Vagina (tissue), 2 donors: ENCODE measurements around the gene THTPA. TPM values are rescaled to one million over a fixed set of nuclear protein-coding genes. Genes with fewer than 3 reads are reported as not detected.

Experiments
- DNase-seq, 2 donors: peaks; one replicate each; pipeline ENCODE4 v3.0.0-alpha.2; 2017; ENCODE audit errors: extremely low spot score in 2 of 2
- H3K27ac ChIP-seq: fragments of 200-600 bp; sonication (generic); one replicate; pipeline ENCODE4 v1.5.1; 2019
- H3K27me3 ChIP-seq: fragments of 200-600 bp; sonication (generic); one replicate; pipeline ENCODE4 v1.5.1; 2019
- H3K36me3 ChIP-seq, 2 donors: fragments of 200-600 bp; sonication (generic); one replicate each; pipeline ENCODE4 v1.5.1; 2017 to 2019
- H3K4me1 ChIP-seq: fragments of 200-600 bp; sonication (generic); one replicate; pipeline ENCODE4 v1.5.1; 2019
- H3K4me3 ChIP-seq, 2 donors: fragments of 200-600 bp; sonication (generic); 1 replicate in 1 of 2; 2 replicates in 1 of 2; pipeline ENCODE4 v1.5.1; 2016 to 2019
- H3K9me3 ChIP-seq: fragments of 200-600 bp; sonication (generic); one replicate; pipeline ENCODE4 v1.5.1; 2019
- CTCF ChIP-seq, 3 experiments: fragments of 450-650 bp in 2 of 3; fragments of 200-600 bp in 1 of 3; sonication (generic) in 1 of 3; IDR thresholded peaks; one replicate each; pipeline ENCODE4 v1.5.1; 2017 to 2019; ENCODE audit warnings: antibody characterized with exemption in 3 of 3, mild to moderate bottlenecking in 2 of 3, moderate library complexity in 2 of 3
- POLR2A ChIP-seq, 2 donors: fragments of 450-650 bp; IDR thresholded peaks; one replicate each; pipeline ENCODE4 v1.6.1; 2017; ENCODE audit warnings: antibody characterized with exemption in 2 of 2, mild to moderate bottlenecking in 2 of 2, moderate library complexity in 2 of 2
- POLR2AphosphoS5 ChIP-seq, 2 donors: sonication (generic); formaldehyde crosslinking; IDR thresholded peaks; one replicate each; pipeline ENCODE4 v1.9.0; 2017; ENCODE audit warnings: antibody characterized with exemption in 2 of 2, mild to moderate bottlenecking in 2 of 2, low read depth in 1 of 2; ENCODE audit not compliant: insufficient read depth in 1 of 2
- intact Hi-C: fragments of 100-400 bp; cut with DNase I; formaldehyde crosslinking; loops from one replicate; pipeline ENCODE4 v1.15.1; 2023
- total RNA-seq: library from RNA; depleted of rRNA; stranded (reverse); fragments of >200 nt; gene quantifications from one replicate; pipeline ENCODE4 v1.2.3, GENCODE V29; 2016

The THTPA gene
- total RNA-seq, 1 donor from 2014 or later, result 15.0 TPM

GRCh38 chr14:23525611-23526010 is 30.5 kb upstream of the THTPA start:
- TF ChIP-seq CTCF (IDR thresholded peaks at IDR 0.05) (no peak), POLR2A (IDR thresholded peaks at IDR 0.05) (no peak), POLR2AphosphoS5 (IDR thresholded peaks at IDR 0.05; ENCODE audit: insufficient read depth in 1 of 2, low read depth in 1 of 2) (no peak)
- Histone ChIP-seq H3K9me3 (no peaks in the 10 kb centered on the region), H3K36me3 (no peaks in the 10 kb centered on the region), H3K4me1 (no peaks in the 10 kb centered on the region), H3K27ac (no peak overlapping the region), H3K4me3 (no peak overlapping the region), H3K27me3 (no peaks in the 10 kb centered on the region)
- no peak for DNase-seq
- intact Hi-C loops, result no loop called here

- no peak overlapping the region for H3K4me3 ChIP-seq
- no peaks in the 10 kb centered on the region for H3K27me3 ChIP-seq
- no peak for DNase-seq
- TF ChIP-seq CTCF (IDR thresholded peaks at IDR 0.05), result no peak
- no peak for TF ChIP-seq POLR2A (IDR thresholded peaks at IDR 0.05)
- TF ChIP-seq POLR2AphosphoS5 (IDR thresholded peaks at IDR 0.05; ENCODE audit: insufficient read depth in 1 of 2, low read depth in 1 of 2), result no peak
- no peaks in the 10 kb centered on the region for H3K4me1 ChIP-seq
- intact Hi-C loops, result no loop called here
- no peaks in the 10 kb centered on the region for H3K9me3 ChIP-seq
- no peak overlapping the region for H3K27ac ChIP-seq
- H3K36me3 ChIP-seq, result no peaks in the 10 kb centered on the region
These were observed 27.5 kb upstream of the THTPA start for GRCh38 chr14:23528555-23528954.

DNA sequence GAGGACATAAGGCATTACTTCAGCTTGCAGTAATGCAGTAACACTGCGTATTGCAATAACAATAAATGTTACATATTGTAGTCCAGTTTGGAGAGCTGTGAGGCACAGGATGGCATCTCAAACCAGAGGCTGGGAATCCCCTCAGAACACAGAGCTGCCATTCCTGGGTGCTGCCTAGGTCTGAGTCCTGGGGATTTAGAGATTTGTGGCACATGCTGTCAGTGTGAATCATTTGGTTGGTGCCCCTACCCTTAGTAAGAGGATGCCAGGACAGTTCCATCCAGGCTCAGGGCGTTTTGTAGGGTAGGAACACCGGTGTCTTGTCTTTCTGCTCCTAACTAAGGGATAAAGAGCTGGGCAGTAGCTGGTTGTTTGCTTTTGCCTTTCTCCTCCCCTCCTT is 27.1 kb upstream of the THTPA start:
- H3K9me3 ChIP-seq, result no peaks in the 10 kb centered on the region
- intact Hi-C loops, result no loop called here
- H3K36me3 ChIP-seq, result no peaks in the 10 kb centered on the region
- H3K4me1 ChIP-seq, result no peaks in the 10 kb centered on the region
- TF ChIP-seq POLR2AphosphoS5 (IDR thresholded peaks at IDR 0.05; ENCODE audit: insufficient read depth in 1 of 2, low read depth in 1 of 2) (no peak), CTCF (IDR thresholded peaks at IDR 0.05) (no peak), POLR2A (IDR thresholded peaks at IDR 0.05) (no peak)
- no peak for DNase-seq
- H3K27ac ChIP-seq, result no peak overlapping the region
- no peak overlapping the region for H3K4me3 ChIP-seq
- no peaks in the 10 kb centered on the region for H3K27me3 ChIP-seq

GRCh38 chr14:23530375-23531055 is 25.6 kb upstream of the THTPA start:
- H3K4me1 ChIP-seq, result no peaks in the 10 kb centered on the region
- no peak overlapping the region for H3K27ac ChIP-seq
- no peaks in the 10 kb centered on the region for H3K9me3 ChIP-seq
- DNase-seq, result no peak
- intact Hi-C loops, result no loop called here
- TF ChIP-seq POLR2AphosphoS5 (IDR thresholded peaks at IDR 0.05; ENCODE audit: insufficient read depth in 1 of 2, low read depth in 1 of 2), result no peak
- TF ChIP-seq POLR2A (IDR thresholded peaks at IDR 0.05), result no peak
- no peak for TF ChIP-seq CTCF (IDR thresholded peaks at IDR 0.05)
- H3K4me3 ChIP-seq, result no peak overlapping the region
- no peaks in the 10 kb centered on the region for H3K27me3 ChIP-seq
- no peaks in the 10 kb centered on the region for H3K36me3 ChIP-seq

- no peaks in the 10 kb centered on the region for H3K4me1 ChIP-seq
- TF ChIP-seq POLR2AphosphoS5 (IDR thresholded peaks at IDR 0.05; ENCODE audit: insufficient read depth in 1 of 2, low read depth in 1 of 2) (no peak), CTCF (IDR thresholded peaks at IDR 0.05) (no peak)
- no peaks in the 10 kb centered on the region for H3K9me3 ChIP-seq
- H3K36me3 ChIP-seq, result no peaks in the 10 kb centered on the region
- no peak overlapping the region for H3K4me3 ChIP-seq
- no peak overlapping the region for H3K27ac ChIP-seq
- no peak for DNase-seq
- intact Hi-C loops, result no loop called here
- no peaks in the 10 kb centered on the region for H3K27me3 ChIP-seq
These were observed 24.7 kb upstream of the THTPA start for GRCh38 chr14:23531391-23531790.
